ENCODE data around the gene FAM219B.

DNA sequence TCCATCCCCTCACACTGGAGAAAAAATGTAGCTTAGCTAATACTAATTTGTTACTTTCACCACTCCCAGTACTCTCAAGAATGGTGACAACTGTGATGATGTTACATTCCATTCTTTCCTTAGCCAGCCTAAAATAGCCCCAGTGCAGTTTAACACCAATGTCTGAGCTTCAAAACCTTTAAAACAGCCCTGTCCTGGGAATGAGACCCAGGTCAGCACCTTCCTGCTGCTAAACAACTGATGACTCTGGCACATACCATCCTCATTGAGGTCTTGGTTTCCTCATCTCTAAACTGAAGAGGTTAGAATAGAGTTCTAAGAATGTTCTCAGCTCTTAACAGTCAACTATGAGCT, 37.3 kb downstream of the FAM219B start:
- TF ChIP-seq CTCF (IDR thresholded peaks at IDR 0.05; ENCODE audit: insufficient read depth, low read length, poor library complexity, severe bottlenecking) (no peak), EZH2phosphoT487 (conservative IDR thresholded peaks at IDR 0.05; ENCODE audit: low read length) (no peak)

All from SU-DHL-6 (cell line).